Smooth muscle cell (in vitro differentiated cells): ENCODE measurements around the gene CPTP. TPM values are rescaled to one million over a fixed set of nuclear protein-coding genes. Genes with fewer than 3 reads are reported as not detected.
A peak's percentile ranks its signal among the peaks of the same experiment; 100 is the strongest.

Source experiments
- DNase-seq: peaks from one replicate; lab custom pipeline; 2025; ENCODE audit not compliant: unreplicated experiment; lab: John Stamatoyannopoulos, UW
- H2AFZ ChIP-seq: fragments of 200-600 bp; sonication (generic); 2 replicates; pipeline ENCODE4 v1.6.0; 2016; ENCODE audit warnings: antibody characterized with exemption, low read depth, mild to moderate bottlenecking
- H3F3A ChIP-seq: fragments of 200-600 bp; sonication (generic); 2 replicates; pipeline ENCODE4 v1.6.0; 2017; ENCODE audit warnings: antibody characterized with exemption, low read depth
- H3K27ac ChIP-seq: fragments of 200-600 bp; sonication (generic); 2 replicates; pipeline ENCODE4 v1.5.1; 2016; ENCODE audit warnings: low read depth, mild to moderate bottlenecking
- H3K27me3 ChIP-seq: fragments of 200-600 bp; sonication (generic); 2 replicates; pipeline ENCODE4 v1.6.1; 2016; ENCODE audit warnings: low read depth, mild to moderate bottlenecking
- H3K36me3 ChIP-seq: fragments of 200-600 bp; sonication (generic); 2 replicates; pipeline ENCODE4 v1.5.1; 2016; ENCODE audit warnings: low read depth
- H3K4me1 ChIP-seq: fragments of 200-600 bp; sonication (generic); 2 replicates; pipeline ENCODE4 v1.5.1; 2016; ENCODE audit warnings: low read depth
- H3K4me2 ChIP-seq: fragments of 200-600 bp; sonication (generic); 2 replicates; pipeline ENCODE4 v1.6.0; 2016; ENCODE audit warnings: mild to moderate bottlenecking
- H3K4me3 ChIP-seq: fragments of 200-600 bp; sonication (generic); 2 replicates; pipeline ENCODE4 v1.5.1; 2016; ENCODE audit warnings: mild to moderate bottlenecking
- H3K79me2 ChIP-seq: fragments of 200-600 bp; sonication (generic); 2 replicates; pipeline ENCODE4 v1.6.0; 2016; ENCODE audit warnings: low read depth, mild to moderate bottlenecking
- H3K9ac ChIP-seq: fragments of 200-600 bp; sonication (generic); 2 replicates; pipeline ENCODE4 v1.6.0; 2016; ENCODE audit warnings: low read depth
- H3K9me3 ChIP-seq: fragments of 200-600 bp; sonication (generic); replicated peaks from 2 replicates; pipeline ENCODE4 v1.5.1; 2016; ENCODE audit warnings: low read depth
- H4K20me1 ChIP-seq: fragments of 200-600 bp; sonication (generic); 2 replicates; pipeline ENCODE4 v1.6.0; 2016; ENCODE audit warnings: low read depth
- CTCF ChIP-seq: fragments of 200-600 bp; sonication (generic); IDR thresholded peaks from 2 replicates; pipeline ENCODE4 v1.5.1; 2017; ENCODE audit warnings: borderline replicate concordance, mild to moderate bottlenecking, antibody characterized with exemption; ENCODE audit not compliant: insufficient read depth, poor library complexity, severe bottlenecking
- WGBS: methylation state at CpG from one replicate; pipeline ENCODE4 v1.1.7; 2016; ENCODE audit warnings: low lambda C conversion rate; 5-methylcytosine and 5-hydroxymethylcytosine counted together
- polyA plus RNA-seq: library from polyadenylated mRNA; unstranded; fragments of >200 nt; fragmentation: Nextera tagmentation; extraction: Ambion mirVana; gene quantifications from 2 replicates; pipeline ENCODE4 v1.2.1, GENCODE V29; 2016
- total RNA-seq: library from RNA; depleted of rRNA; stranded (reverse); fragments of >200 nt; gene quantifications from 2 replicates; pipeline ENCODE4 v1.2.3, GENCODE V29; 2014

CPTP gene
- total and polyA plus RNA-seq, 2 experiments from 2014 or later = 16.2 to 34.3 TPM

- Histone ChIP-seq H3K27me3 (no peaks in the 10 kb centered on the region), H3F3A (no peaks in the 10 kb centered on the region), H3K36me3 (no peaks in the 10 kb centered on the region), H3K9ac (peak overlapping the region; percentile 47), H3K79me2 (peaks cover 57% of the 10 kb centered on the region), H3K9me3 (no peaks in the 10 kb centered on the region), H3K4me1 (peaks cover 12% of the 10 kb centered on the region), H4K20me1 (peaks cover 83% of the 10 kb centered on the region), H2AFZ (no peak overlapping the region), H3K4me2 (no peak overlapping the region), H3K27ac (peak overlapping the region; percentile 77), H3K4me3 (no peak overlapping the region)
- peak; percentile 50 for TF ChIP-seq CTCF
- 63% methylated on average over 9 of the region's 15 CpGs for WGBS
- no peak for DNase-seq
Measured at GRCh38 chr1:1344655-1345361, 20.2 kb downstream of the CPTP start.

- Histone ChIP-seq H3K27ac (peak overlapping the region; percentile 77), H3K4me3 (no peak overlapping the region), H3K27me3 (no peaks in the 10 kb centered on the region)
Measured at GRCh38 chr1:1345384-1345783, 20.8 kb downstream of the CPTP start.

GRCh38 chr1:1345860-1346500, 21.4 kb downstream of the CPTP start:
- Histone ChIP-seq H3K9ac (no peak overlapping the region), H3K27me3 (no peaks in the 10 kb centered on the region), H3K27ac (peak overlapping the region; percentile 77), H3F3A (no peaks in the 10 kb centered on the region), H3K36me3 (no peaks in the 10 kb centered on the region), H4K20me1 (peaks cover 75% of the 10 kb centered on the region), H3K79me2 (peaks cover 57% of the 10 kb centered on the region), H2AFZ (no peak overlapping the region), H3K4me3 (no peak overlapping the region), H3K4me2 (no peak overlapping the region), H3K9me3 (no peaks in the 10 kb centered on the region), H3K4me1 (peaks cover 12% of the 10 kb centered on the region)
- 98% methylated on average over 12 of the region's 12 CpGs for WGBS
- DNase-seq = no peak
- TF ChIP-seq CTCF = no peak

More at GRCh38 chr1:1345384-1345783, 20.8 kb downstream of the CPTP start:
- no peak for TF ChIP-seq CTCF
- Histone ChIP-seq H3F3A (no peaks in the 10 kb centered on the region), H3K4me1 (peaks cover 12% of the 10 kb centered on the region), H3K79me2 (peaks cover 57% of the 10 kb centered on the region), H2AFZ (no peak overlapping the region), H3K9ac (peak overlapping the region; percentile 47), H3K36me3 (no peaks in the 10 kb centered on the region), H4K20me1 (peaks cover 80% of the 10 kb centered on the region), H3K4me2 (no peak overlapping the region), H3K9me3 (no peaks in the 10 kb centered on the region)
- DNase-seq = no peak
- WGBS = 95% methylated on average over 10 of the region's 16 CpGs
